Measurements from ENCODE around the gene ARMC9. TPM values are rescaled to one million over a fixed set of nuclear protein-coding genes. Genes with fewer than 3 reads are reported as not detected.

Gene ARMC9
- total and polyA plus RNA-seq, 2 of the 13 experiments (the other 11 are each of a cell fraction or from before 2014, with no cell fraction given): 9.1 to 12.8 TPM

GRCh38 chr2:231413921-231414476, 215.6 kb downstream of the ARMC9 start (continued):
- TF ChIP-seq SP2 (CRISPR knock-in tag; IDR thresholded peaks at IDR 0.05) (no peak), FOXP1 (IDR thresholded peaks at IDR 0.05) (no peak), FOXP1 (CRISPR knock-in tag; IDR thresholded peaks at IDR 0.05) (peak; percentile 10; the same call in 1 of the 2 replicates), RCOR2 (CRISPR knock-in tag; IDR thresholded peaks at IDR 0.05) (peak; percentile 65), ZNF678 (CRISPR knock-in tag; IDR thresholded peaks at IDR 0.05) (no peak), ZBTB42 (CRISPR knock-in tag; IDR thresholded peaks at IDR 0.05) (no peak), ZKSCAN8 (CRISPR knock-in tag; IDR thresholded peaks at IDR 0.05; ENCODE audit: borderline replicate concordance) (no peak), EP300 (IDR thresholded peaks at IDR 0.05; ENCODE audit: low read depth in 2 of 2, low read length in 2 of 2) (peak in 1 of 2 experiments; percentile 44; a peak in 1 of 4 replicates), EP300 (CRISPR knock-in tag; IDR thresholded peaks at IDR 0.05; ENCODE audit: borderline replicate concordance) (no peak), ZNF30 (CRISPR knock-in tag; IDR thresholded peaks at IDR 0.05) (0 out of 2 replicates have a peak, but pooled peaks have one; percentile 35), CERS6 (CRISPR knock-in tag; IDR thresholded peaks at IDR 0.05) (no peak), MEIS2 (CRISPR knock-in tag; IDR thresholded peaks at IDR 0.05) (peak; percentile 18; the same call in 1 of the 2 replicates), ZNF414 (CRISPR knock-in tag; IDR thresholded peaks at IDR 0.05) (0 out of 2 replicates have a peak, but pooled peaks have one; percentile 47), ZNF574 (CRISPR knock-in tag; IDR thresholded peaks at IDR 0.05) (0 out of 2 replicates have a peak, but pooled peaks have one; percentile 21), UBTF (CRISPR knock-in tag; IDR thresholded peaks at IDR 0.05) (0 out of 2 replicates have a peak, but pooled peaks have one; percentile 37), ATF7-NPFF (CRISPR knock-in tag; IDR thresholded peaks at IDR 0.05; ENCODE audit: low read depth) (no peak), GPBP1L1 (CRISPR knock-in tag; IDR thresholded peaks at IDR 0.05) (no peak)

All from HepG2 (cell line).